Activated T-cell treated with anti-CD3 and anti-CD28 coated beads, Interleukin-2, amount 50 U/mL, for 48 hours (primary cell): ENCODE measurements around the gene CROCC2.

ENCODE experiments used
- DNase-seq, 2 experiments: peaks; one replicate each; pipeline ENCODE4 v3.0.0-alpha.2; 2020

CROCC2 gene

DNA sequence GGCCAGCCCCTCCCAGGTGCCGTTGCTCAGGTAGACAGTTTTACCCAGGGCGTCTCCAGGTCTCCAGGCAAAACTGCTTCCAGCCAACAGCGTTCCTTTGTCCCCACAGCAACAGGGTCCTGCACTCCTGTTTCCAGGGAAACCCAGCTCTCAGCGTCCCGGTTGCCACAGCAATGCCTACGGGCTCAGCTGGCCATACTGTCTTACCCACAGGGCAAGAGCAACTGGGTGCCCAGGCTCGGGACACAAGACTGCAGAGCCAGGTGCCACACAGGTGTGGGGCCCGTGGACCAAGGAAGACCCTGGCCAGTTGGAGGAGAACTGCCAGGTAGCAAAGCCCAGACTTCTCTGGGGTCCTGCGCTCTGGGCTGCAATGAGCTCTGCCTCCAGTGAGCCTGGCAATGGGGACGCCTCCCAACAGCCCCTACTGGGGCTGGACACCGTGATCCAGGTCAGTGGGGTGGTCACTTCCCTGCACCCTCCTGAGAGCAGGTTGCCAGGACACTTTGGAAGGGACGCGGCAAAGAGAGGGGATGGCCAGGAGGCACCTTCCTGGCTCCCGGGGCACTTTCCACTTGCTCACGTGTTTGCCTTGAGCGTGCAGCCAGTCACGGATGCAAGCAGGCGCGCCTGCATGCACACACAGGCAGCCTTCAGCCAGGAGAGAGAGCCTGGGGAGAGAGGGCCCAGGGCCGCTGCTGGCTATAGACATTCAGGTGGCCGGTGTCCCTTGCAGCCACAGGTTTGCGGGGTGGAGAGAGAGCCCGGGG lies at the start of gene CROCC2:
CROCC2 (plus strand) TSS at position 196 of the 770 bp plus-strand sequence; CDS start at position 374, 178 bp downstream.
- no peak for DNase-seq

DNA sequence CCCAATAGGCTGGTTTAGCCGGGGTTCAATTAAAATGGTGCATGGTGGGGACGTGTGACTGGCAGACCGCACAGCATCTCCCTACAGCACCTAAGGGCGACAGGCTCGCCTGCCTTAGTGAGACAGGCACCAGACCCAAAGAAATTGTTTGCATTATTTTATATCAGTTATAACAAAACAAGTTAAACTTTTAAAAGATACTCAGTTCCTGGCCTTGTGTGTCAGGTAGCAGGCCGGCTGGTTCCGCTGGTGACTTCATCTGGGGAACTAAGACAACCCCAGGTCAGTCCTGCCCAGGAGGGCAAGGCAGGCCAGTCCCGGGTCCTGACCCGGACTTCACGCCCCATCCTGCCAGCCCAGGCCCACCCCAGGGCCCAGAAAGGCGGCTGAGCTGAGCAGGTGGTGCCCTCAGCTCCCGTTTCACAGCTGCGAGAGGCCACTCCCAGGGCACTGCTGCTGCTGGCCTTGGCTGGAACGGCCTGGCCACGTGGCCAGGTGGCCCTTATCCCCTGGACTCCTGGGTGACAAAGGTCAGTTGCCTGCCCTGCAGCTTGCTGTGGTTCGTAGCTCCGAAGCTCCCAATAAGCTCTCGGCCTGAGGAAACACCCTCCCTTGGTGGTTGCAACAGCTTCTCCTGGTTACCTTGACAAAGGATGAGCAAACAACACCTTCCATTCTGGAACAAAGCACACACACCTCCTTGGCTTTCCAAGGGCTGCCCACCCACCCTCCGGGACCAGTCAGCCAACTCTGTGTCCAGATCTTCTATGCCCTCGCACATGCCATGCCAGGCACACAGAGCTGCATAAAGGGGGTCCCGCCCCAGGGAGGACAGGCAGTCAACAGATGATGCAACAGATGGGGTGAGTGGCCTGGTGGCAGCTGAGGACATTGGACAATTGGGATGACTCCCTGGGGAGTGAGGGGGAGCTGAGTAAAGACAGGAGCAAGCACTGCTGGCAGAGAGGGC lies 48.8 kb upstream of the CROCC2 start:
- no peak for DNase-seq

GRCh38 chr2:240858321-240858720 lies 47.8 kb upstream of the CROCC2 start:
- no peak for DNase-seq

DNA sequence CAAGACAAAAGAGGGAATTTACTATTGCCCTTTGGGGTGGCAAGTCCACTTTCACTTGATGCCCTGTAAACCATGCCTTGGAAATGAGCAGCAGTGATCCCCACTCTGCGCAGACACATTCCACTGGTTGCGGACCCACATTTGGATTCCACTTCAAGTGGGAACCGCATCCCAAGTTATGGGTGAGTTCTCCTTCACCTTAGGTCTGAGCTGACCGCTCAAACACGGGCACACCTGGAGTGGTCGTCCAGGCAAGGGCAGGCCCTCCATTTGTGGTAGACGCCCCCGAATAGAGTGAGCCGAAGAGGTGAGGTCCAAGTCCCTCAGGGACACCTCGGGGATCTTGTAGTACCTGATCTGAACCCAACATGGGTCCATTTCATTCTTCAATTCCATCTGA lies 47.3 kb upstream of the CROCC2 start:
- no peak for DNase-seq

DNA sequence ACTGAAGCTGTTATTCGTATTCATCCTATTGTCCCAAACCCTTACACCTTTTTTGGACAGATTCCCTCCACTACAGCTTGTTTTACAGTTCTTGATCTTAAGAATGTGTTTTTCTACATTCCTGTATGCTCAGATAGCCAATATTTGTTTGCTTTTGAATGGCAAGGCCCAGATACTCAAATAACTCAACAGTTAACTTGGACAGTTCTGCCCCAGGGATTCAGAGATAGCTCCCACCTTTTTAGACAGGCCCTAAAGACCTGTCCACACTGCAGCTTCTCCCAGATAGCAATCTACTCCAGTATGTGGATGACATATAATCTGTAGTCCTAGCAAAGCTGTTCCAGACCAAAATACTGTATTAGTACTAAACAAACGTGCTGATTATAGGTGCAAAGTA lies 44.6 kb upstream of the CROCC2 start:
- no peak for DNase-seq

DNA sequence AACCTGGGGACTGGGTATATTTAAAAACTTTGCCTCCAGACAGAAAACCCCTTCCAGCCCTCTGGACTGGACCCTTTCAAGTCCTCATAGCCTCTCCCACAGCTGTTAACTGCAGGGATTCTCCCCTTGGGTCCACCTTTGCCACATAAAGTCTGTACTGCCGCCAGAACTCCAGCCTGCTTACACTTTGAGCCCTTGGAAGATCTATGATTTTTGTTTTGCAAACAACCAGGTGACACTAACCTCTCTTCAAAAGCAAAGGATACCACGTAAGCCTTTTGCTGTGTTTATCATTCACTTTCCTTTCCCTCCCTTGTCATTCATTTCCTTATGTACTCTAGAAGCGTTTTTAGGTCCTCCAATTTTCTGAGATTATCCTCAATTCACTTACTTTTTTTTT lies 41.7 kb upstream of the CROCC2 start:
- DNase-seq = no peak

DNA sequence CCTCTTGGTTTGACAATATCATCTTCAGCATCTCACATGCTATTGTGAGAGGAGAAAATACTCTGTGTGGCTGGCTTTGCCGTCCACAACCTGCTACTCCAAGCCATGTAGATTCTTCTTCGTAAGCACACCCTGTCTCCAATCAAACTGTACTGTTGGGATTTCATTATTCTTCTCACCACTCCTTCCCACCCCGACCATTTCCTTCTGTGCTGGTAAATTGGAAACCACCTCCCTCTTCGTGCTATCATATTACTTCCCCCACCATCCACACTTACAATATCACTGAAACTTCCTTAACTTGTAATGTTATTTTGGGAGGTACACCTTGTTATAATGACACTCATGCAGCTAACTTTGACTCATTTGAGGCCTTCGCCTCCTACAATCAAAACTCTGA lies 40.7 kb upstream of the CROCC2 start:
- no peak for DNase-seq

DNA sequence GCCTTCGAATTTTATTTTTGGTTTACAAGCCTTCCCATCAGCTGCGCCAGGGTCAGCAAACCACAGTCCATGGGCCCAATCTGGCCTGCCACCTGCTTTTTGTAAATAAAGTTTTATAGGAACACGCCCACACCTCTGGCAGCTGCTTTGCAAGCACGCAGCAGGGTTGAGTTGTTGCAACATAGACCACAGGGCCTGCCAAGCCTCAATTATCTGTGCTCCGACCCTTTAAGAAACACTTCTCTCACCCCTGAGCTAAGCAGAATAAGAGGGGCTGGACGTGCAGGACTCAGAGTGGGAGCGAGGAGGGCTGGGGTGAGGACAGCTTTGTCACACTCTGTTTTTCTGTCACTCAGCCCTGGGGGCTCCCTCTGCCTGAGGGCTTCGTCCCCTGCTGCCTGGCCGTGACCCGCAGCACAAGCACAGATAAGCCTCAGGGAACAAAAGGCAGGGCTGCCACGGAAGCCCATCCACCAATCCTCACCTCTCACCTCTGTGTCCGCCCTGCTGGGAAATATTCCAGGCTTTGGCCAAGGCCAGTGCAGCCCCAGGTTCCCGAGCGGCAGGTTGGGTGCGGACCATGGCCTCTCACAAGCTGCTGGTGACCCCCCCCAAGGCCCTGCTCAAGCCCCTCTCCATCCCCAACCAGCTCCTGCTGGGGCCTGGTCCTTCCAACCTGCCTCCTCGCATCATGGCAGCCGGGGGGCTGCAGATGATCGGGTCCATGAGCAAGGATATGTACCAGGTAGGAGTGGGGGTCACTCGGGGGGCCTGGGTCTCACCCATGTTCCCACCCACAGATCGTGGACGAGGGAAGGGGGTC lies 37.6 kb upstream of the CROCC2 start, which contains the start of gene AGXT:
AGXT (plus strand) TSS at position 539 of the 823 bp plus-strand sequence; CDS start at position 581, 42 bp downstream.
- DNase-seq = no peak

- DNase-seq = no peak
Measured at GRCh38 chr2:240869109-240869955, 36.8 kb upstream of the CROCC2 start.

DNA sequence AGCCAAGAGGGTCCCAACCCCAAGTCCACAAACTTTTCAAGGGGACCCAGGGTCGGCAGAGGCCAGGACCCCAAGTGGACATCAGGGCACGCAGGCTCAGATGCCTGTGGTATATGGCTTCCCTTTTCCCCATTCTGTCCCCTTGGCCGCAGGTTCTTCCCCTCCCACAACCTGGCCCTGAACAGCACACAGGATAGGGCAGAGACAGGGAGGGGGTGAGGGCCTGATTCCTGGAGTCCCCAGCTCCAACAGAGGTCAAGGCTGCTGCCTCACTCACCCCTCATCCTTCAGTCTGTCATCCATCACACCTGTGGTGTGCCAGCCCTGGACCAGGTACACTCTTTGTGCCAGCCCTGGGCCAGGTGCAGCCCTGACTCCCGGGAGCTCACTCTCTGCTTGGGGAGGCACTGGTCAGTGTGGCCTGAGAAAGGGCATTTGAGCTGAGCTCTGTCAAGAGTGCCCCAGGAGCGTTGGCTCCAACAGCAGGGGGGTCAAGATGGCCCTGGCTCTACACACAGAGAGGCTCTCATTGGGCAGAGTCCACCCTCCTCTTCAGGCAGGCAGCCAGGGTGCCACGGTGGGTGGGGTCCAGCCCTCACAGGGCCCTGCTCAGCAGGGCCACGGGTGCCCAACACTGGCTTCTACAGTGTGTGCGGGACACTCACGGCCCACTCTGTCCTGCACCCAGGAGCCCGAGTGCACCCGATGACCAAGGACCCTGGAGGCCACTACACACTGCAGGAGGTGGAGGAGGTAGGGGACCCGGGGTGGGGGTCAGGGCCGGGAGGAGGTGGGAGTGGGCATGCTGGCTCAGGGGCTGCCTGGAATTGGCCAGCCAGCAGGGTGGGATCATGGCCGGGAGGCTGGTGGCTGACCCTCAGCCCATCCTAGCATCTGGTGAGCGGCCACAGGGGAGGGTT lies 35.9 kb upstream of the CROCC2 start:
- DNase-seq = no peak

GRCh38 chr2:240871071-240871958 lies 34.8 kb upstream of the CROCC2 start:
- no peak for DNase-seq

GRCh38 chr2:240872317-240873097 lies 33.6 kb upstream of the CROCC2 start:
- no peak for DNase-seq

- DNase-seq = no peak
Measured at GRCh38 chr2:240873098-240873788, 32.9 kb upstream of the CROCC2 start.

DNA sequence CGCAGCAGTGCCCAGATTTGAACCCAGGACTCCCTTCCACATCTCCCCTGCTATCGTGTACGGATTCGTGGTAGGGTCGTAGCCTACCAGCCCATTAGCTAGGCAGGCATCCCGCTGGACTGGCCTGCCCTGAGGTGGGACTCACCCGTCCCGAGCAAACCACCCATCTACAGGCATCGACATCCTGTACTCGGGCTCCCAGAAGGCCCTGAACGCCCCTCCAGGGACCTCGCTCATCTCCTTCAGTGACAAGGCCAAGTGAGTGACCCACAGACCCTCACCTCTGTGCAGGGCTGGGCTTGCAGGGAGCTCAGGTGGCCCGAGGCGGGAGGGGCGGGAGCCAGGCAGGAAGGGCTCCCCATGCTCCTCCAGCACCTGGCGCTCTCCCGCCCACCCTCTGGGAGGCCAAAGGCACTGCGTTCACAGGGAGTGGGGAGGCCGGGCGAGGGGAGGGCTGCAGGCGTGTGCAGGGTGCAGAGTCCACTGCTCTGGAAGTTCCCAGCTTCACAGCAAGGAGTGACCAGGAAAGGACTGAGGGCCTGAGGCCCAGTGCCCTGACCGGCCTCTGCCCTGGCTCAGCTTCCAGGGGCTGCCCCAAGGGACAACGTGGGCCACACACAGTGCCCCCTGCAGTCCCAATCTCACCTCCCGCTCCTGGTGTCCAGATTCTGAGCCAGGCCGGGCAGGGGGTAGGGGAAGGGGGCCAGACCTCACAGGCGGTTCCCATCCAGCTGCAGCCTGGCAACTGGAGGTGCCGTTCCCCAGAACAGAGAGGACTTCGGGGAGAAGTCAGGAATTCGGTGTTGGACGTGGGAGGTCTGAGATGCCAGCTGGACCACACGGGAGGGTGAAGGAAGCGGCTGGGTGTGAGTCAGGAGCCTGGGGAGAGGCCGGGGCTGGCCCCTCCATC lies 32.1 kb upstream of the CROCC2 start:
- DNase-seq = no peak

- DNase-seq = no peak
Measured at GRCh38 chr2:240874715-240875227, 31.4 kb upstream of the CROCC2 start.

- DNase-seq = no peak
Measured at GRCh38 chr2:240875228-240876034, 30.7 kb upstream of the CROCC2 start.
